ENCODE results near the gene ATRAID. TPM values are rescaled to one million over a fixed set of nuclear protein-coding genes. Genes with fewer than 3 reads are reported as not detected.

The ATRAID gene
- polyA plus RNA-seq, 3 donors, result 120 to 298 (median 287) TPM

DNA sequence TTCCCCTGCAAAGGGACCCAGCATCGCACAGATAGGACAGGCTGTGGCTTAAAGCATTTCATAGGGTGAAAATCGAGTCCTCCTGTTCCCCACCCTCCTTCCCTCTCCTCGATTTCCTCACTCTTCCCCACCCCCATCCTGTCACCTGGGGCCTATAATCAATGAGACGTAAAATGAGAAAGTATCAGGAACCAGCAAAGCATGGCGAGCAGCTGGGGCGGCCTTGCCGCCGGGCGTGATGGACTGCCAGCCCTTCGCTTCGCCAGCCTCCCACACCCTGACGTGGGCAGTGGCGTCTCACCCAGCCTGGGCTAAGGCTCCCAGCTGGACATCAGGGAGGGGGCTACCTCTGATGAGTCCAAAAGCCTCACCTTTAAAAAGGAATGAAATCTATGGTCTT lies 39.9 kb downstream of the ATRAID start:
- Histone ChIP-seq H3K27me3 (ENCODE audit: control insufficient read depth in 2 of 2, insufficient read depth in 2 of 2, low read length in 2 of 2) (peaks cover 0 to 4% of the 10 kb centered on the region in 2 donors), H3K4me2 (replicated peaks; ENCODE audit: extremely low read depth, low read length, poor library complexity, severe bottlenecking) (no peak overlapping the region), H3K9ac (ENCODE audit: insufficient read depth, low read length, poor library complexity, severe bottlenecking) (no peak overlapping the region), H3K4me3 (replicated peaks in 1 of 3; ENCODE audit: low read depth in 2 of 3, low read length in 3 of 3) (no peak overlapping the region), H3K79me2 (ENCODE audit: insufficient read depth, low read length) (no peaks in the 10 kb centered on the region), H2AFZ (ENCODE audit: insufficient read depth, low read depth, low read length, poor library complexity, severe bottlenecking) (no peak overlapping the region), H3K36me3 (replicated peaks in 1 of 2; ENCODE audit: control insufficient read depth in 1 of 2, insufficient read depth in 2 of 2, low read length in 2 of 2) (no peaks in the 10 kb centered on the region), H3K9me3 (replicated peaks in 1 of 2; ENCODE audit: control insufficient read depth in 1 of 2, insufficient read depth in 1 of 2, low read length in 2 of 2) (no peaks in the 10 kb centered on the region), H4K20me1 (ENCODE audit: insufficient read depth, low read length) (no peaks in the 10 kb centered on the region), H3K4me1 (ENCODE audit: control insufficient read depth in 1 of 2, insufficient read depth in 2 of 2, low read length in 2 of 2) (no peaks in the 10 kb centered on the region), H3K27ac (ENCODE audit: low read depth in 1 of 2, low read length in 2 of 2) (no peak overlapping the region)
- WGBS (ENCODE audit: insufficient coverage), result 89% methylated on average over 12 of the region's 13 CpGs
- intact Hi-C loops (cut with micrococcal nuclease), result no loop called here
- H3K4me3 Mint-ChIP-seq, result no peak overlapping the region
- H3K27ac Mint-ChIP-seq, result no peak overlapping the region
- no peak for DNase-seq
- peaks cover 14 to 47% (median 26%) of the 10 kb centered on the region in 3 donors for H3K27me3 Mint-ChIP-seq (ENCODE audit: low read depth in 3 of 3)
- H3K36me3 Mint-ChIP-seq, result no peaks in the 10 kb centered on the region
- H3K4me1 Mint-ChIP-seq, result peaks cover 3% of the 10 kb centered on the region
- TF ChIP-seq, protein P1, sequence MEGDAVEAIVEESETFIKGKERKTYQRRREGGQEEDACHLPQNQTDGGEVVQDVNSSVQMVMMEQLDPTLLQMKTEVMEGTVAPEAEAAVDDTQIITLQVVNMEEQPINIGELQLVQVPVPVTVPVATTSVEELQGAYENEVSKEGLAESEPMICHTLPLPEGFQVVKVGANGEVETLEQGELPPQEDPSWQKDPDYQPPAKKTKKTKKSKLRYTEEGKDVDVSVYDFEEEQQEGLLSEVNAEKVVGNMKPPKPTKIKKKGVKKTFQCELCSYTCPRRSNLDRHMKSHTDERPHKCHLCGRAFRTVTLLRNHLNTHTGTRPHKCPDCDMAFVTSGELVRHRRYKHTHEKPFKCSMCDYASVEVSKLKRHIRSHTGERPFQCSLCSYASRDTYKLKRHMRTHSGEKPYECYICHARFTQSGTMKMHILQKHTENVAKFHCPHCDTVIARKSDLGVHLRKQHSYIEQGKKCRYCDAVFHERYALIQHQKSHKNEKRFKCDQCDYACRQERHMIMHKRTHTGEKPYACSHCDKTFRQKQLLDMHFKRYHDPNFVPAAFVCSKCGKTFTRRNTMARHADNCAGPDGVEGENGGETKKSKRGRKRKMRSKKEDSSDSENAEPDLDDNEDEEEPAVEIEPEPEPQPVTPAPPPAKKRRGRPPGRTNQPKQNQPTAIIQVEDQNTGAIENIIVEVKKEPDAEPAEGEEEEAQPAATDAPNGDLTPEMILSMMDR (IDR thresholded peaks at IDR 0.05), result no peak
- H3K9me3 Mint-ChIP-seq, result no peaks in the 10 kb centered on the region

DNA sequence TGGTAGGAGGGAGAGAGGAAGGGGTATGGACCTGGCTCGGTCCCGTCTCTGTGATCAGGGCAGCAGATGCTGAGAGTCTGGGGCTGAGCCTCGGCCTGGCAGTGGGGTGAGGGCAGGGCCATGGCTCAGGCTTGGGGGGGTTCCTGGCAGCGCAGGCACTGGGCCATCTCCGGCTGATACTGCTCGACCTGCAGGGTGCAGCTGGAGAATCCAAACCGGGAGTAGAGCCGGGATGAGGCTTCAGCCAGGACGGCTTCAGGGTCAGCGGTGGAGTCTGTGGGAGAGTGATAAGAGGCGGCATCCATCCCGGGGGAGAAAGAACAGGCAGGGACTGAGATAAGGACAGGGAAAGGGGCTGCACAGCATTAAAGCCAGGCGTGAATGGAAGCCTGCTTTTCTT lies 43.3 kb downstream of the ATRAID start:
- Mint-ChIP-seq H3K27me3 (ENCODE audit: low read depth in 3 of 3) (peaks cover 29 to 55% (median 38%) of the 10 kb centered on the region in 3 donors), H3K9me3 (no peaks in the 10 kb centered on the region), H3K36me3 (no peaks in the 10 kb centered on the region), H3K27ac (no peak overlapping the region), H3K4me1 (peaks cover 3% of the 10 kb centered on the region), H3K4me3 (no peak overlapping the region)
- H3K36me3 ChIP-seq (replicated peaks in 1 of 2; ENCODE audit: control insufficient read depth in 1 of 2, insufficient read depth in 2 of 2, low read length in 2 of 2), result no peaks in the 10 kb centered on the region
- no peak overlapping the region for H3K27ac ChIP-seq (ENCODE audit: low read depth in 1 of 2, low read length in 2 of 2)
- H2AFZ ChIP-seq (ENCODE audit: insufficient read depth, low read depth, low read length, poor library complexity, severe bottlenecking), result no peak overlapping the region
- no peaks in the 10 kb centered on the region for H3K4me1 ChIP-seq (ENCODE audit: control insufficient read depth in 1 of 2, insufficient read depth in 2 of 2, low read length in 2 of 2)
- no peak overlapping the region for H3K4me2 ChIP-seq (replicated peaks; ENCODE audit: extremely low read depth, low read length, poor library complexity, severe bottlenecking)
- DNase-seq, result no peak
- peaks cover 6 to 26% of the 10 kb centered on the region in 2 donors for H3K27me3 ChIP-seq (ENCODE audit: control insufficient read depth in 2 of 2, insufficient read depth in 2 of 2, low read length in 2 of 2)
- peak overlapping the region; percentile 4 for H3K9ac ChIP-seq (ENCODE audit: insufficient read depth, low read length, poor library complexity, severe bottlenecking)
- TF ChIP-seq, protein P1 (IDR thresholded peaks at IDR 0.05), result no peak
- no peaks in the 10 kb centered on the region for H3K9me3 ChIP-seq (replicated peaks in 1 of 2; ENCODE audit: control insufficient read depth in 1 of 2, insufficient read depth in 1 of 2, low read length in 2 of 2)
- no peaks in the 10 kb centered on the region for H3K79me2 ChIP-seq (ENCODE audit: insufficient read depth, low read length)
- H3K4me3 ChIP-seq (replicated peaks in 1 of 3; ENCODE audit: low read depth in 2 of 3, low read length in 3 of 3), result no peak overlapping the region
- no peaks in the 10 kb centered on the region for H4K20me1 ChIP-seq (ENCODE audit: insufficient read depth, low read length)
- 85% methylated on average over 10 of the region's 13 CpGs for WGBS (ENCODE audit: insufficient coverage)
- intact Hi-C loops (cut with micrococcal nuclease), result no loop called here
